Thyroid gland (tissue), 4 donors: ENCODE results near the gene UGT1A7.

Experiments used
- POLR2A ChIP-seq, 2 donors: fragments of 450-650 bp; IDR thresholded peaks; one replicate each; pipeline ENCODE4 v1.6.1; 2017; ENCODE audit warnings: antibody characterized with exemption in 2 of 2, mild to moderate bottlenecking in 2 of 2, moderate library complexity in 1 of 2
- TF ChIP-seq, protein P1 (sequence below), 6 experiments: fragments of 200-600 bp in 3 of 6; fragments of 450-650 bp in 3 of 6; sonication (generic) in 3 of 6; IDR thresholded peaks; one replicate each; pipeline ENCODE4 v1.5.1; 2016 to 2019; ENCODE audit warnings: antibody characterized with exemption in 6 of 6, mild to moderate bottlenecking in 2 of 6, inconsistent platforms in 1 of 6, moderate library complexity in 1 of 6

DNA sequence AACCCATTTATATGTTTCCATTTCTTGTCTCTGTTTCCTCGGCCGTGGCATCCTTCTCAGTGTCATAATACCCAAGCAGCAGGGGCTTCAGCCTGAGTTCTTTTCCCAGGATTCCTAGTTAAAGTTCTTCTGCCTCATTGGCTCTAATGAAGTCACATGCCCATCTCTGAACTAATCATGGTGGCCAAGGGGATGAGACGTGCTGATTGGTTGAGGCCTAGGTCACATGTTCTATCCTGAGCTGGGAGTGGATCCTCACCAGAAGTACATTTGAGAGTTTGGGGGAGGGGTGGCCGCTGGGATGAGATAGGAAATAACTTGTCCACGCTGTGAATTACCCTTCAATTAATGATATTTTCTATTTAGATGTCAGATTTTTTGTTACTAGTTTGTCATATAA is 27.2 kb downstream of the UGT1A7 start:
- TF ChIP-seq, protein P1, sequence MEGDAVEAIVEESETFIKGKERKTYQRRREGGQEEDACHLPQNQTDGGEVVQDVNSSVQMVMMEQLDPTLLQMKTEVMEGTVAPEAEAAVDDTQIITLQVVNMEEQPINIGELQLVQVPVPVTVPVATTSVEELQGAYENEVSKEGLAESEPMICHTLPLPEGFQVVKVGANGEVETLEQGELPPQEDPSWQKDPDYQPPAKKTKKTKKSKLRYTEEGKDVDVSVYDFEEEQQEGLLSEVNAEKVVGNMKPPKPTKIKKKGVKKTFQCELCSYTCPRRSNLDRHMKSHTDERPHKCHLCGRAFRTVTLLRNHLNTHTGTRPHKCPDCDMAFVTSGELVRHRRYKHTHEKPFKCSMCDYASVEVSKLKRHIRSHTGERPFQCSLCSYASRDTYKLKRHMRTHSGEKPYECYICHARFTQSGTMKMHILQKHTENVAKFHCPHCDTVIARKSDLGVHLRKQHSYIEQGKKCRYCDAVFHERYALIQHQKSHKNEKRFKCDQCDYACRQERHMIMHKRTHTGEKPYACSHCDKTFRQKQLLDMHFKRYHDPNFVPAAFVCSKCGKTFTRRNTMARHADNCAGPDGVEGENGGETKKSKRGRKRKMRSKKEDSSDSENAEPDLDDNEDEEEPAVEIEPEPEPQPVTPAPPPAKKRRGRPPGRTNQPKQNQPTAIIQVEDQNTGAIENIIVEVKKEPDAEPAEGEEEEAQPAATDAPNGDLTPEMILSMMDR (IDR thresholded peaks at IDR 0.05) = no peak
- TF ChIP-seq POLR2A (IDR thresholded peaks at IDR 0.05) = no peak
